ENCODE data around the gene MAP2K4. TPM values are rescaled to one million over a fixed set of nuclear protein-coding genes. Genes with fewer than 3 reads are reported as not detected.

The MAP2K4 gene
- total RNA-seq, 1 experiment from 2014 or later = 46.1 TPM

DNA sequence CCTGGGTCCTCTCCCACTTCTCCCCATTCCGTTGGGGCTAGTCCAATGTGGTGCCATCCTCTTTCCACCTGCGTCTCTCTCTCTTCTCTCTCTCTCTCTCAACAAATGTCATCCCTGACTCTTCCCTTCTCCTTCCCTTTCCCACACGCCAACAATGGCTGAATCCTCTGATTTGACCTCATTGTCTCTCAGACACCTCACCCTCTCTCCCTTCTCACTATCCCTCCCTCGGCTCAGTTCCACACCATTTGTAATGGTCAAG lies 22.8 kb upstream of the MAP2K4 start:
- Histone ChIP-seq H3K14ac (ENCODE audit: insufficient read depth, low read length) (peak overlapping the region; percentile 80; the same call in 1 of the 2 replicates), H3K4ac (ENCODE audit: low read depth, low read length) (no peak overlapping the region; the same call in 1 of the 2 replicates), H2AFZ (ENCODE audit: low read length) (no peak overlapping the region), H3T11ph (ENCODE audit: low read length) (no peak overlapping the region), H3K23me2 (ENCODE audit: insufficient read length, low read depth, low read length, poor library complexity, severe bottlenecking) (peaks cover 12% of the 10 kb centered on the region), H4K20me1 (ENCODE audit: control insufficient read depth, insufficient read depth, insufficient read length) (no peaks in the 10 kb centered on the region), H3K79me2 (ENCODE audit: insufficient read depth, low read length) (no peaks in the 10 kb centered on the region), H2AK5ac (ENCODE audit: insufficient read length, low read length) (no peak overlapping the region), H2BK15ac (ENCODE audit: low read depth, low read length) (no peak overlapping the region), H2BK5ac (ENCODE audit: insufficient read length, low read length) (peak overlapping the region; percentile 10), H3K56ac (ENCODE audit: insufficient read length, low read depth, low read length) (no peak overlapping the region), H3K9me3 (ENCODE audit: control insufficient read depth, low read depth, low read length) (no peaks in the 10 kb centered on the region), H2BK120ac (ENCODE audit: low read depth, low read length, poor library complexity, severe bottlenecking) (no peak overlapping the region), H3K4me2 (ENCODE audit: insufficient read depth, insufficient read length, low read length) (peak overlapping the region; percentile 91), H3K9ac (ENCODE audit: extremely low read depth, insufficient read length, low read length) (peak overlapping the region; percentile 84), H3K27ac (ENCODE audit: insufficient read length, low read depth, low read length) (peak overlapping the region; percentile 63), H3K18ac (ENCODE audit: insufficient read length, low read depth, low read length) (peak overlapping the region; percentile 97), H3K79me1 (ENCODE audit: insufficient read depth, low read depth, low read length, poor library complexity, severe bottlenecking) (no peaks in the 10 kb centered on the region), H2BK20ac (ENCODE audit: low read depth, low read length, poor library complexity, severe bottlenecking) (no peak overlapping the region), H3K27me3 (ENCODE audit: insufficient read depth, low read length) (no peaks in the 10 kb centered on the region), H2BK12ac (ENCODE audit: insufficient read length, low read depth, low read length) (no peak overlapping the region), H4K91ac (ENCODE audit: insufficient read length, low read depth, low read length) (no peak overlapping the region), H3K4me1 (ENCODE audit: insufficient read depth, low read length) (no peaks in the 10 kb centered on the region), H3K23ac (ENCODE audit: insufficient read length, low read depth, low read length) (no peak overlapping the region), H4K5ac (ENCODE audit: insufficient read length, low read depth, low read length) (peak overlapping the region; percentile 58), H4K8ac (replicated peaks; ENCODE audit: insufficient read length, low read depth, low read length) (no peak overlapping the region)
- no peaks in the 10 kb centered on the region for H3K27me3 Mint-ChIP-seq (ENCODE audit: low read depth)
- H3K4me1 Mint-ChIP-seq = peaks cover 11 to 12% of the 10 kb centered on the region in 2 experiments
- WGBS (ENCODE audit: extremely low coverage, insufficient read length, low lambda C conversion rate) = no CpG with 5 or more reads among the region's 4 CpGs
- H3K9me3 Mint-ChIP-seq = no peaks in the 10 kb centered on the region
- H3K36me3 Mint-ChIP-seq (ENCODE audit: insufficient read depth in 1 of 3, low read depth in 3 of 3) = peaks cover 0 to 3% (median 1%) of the 10 kb centered on the region in 3 experiments; a peak in 3 of 7 replicates
- peak overlapping the region; percentile 98 to 99 (median 98) for H3K27ac Mint-ChIP-seq
- TF ChIP-seq, protein P1, sequence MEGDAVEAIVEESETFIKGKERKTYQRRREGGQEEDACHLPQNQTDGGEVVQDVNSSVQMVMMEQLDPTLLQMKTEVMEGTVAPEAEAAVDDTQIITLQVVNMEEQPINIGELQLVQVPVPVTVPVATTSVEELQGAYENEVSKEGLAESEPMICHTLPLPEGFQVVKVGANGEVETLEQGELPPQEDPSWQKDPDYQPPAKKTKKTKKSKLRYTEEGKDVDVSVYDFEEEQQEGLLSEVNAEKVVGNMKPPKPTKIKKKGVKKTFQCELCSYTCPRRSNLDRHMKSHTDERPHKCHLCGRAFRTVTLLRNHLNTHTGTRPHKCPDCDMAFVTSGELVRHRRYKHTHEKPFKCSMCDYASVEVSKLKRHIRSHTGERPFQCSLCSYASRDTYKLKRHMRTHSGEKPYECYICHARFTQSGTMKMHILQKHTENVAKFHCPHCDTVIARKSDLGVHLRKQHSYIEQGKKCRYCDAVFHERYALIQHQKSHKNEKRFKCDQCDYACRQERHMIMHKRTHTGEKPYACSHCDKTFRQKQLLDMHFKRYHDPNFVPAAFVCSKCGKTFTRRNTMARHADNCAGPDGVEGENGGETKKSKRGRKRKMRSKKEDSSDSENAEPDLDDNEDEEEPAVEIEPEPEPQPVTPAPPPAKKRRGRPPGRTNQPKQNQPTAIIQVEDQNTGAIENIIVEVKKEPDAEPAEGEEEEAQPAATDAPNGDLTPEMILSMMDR (conservative IDR thresholded peaks at IDR 0.05) = no peak
- H3K4me3 Mint-ChIP-seq = peak overlapping the region; percentile 83 to 91
- DNase-seq = no peak

Data from H9 (cell line).